GM12878 (cell line): Measurements from ENCODE around the gene DTX4. TPM values are rescaled to one million over a fixed set of nuclear protein-coding genes. Genes with fewer than 3 reads are reported as not detected.

ENCODE experiments used
- ATAC-seq: fragments of 200-7000 bp; cut with Tn5 transposase; 3 replicates; pipeline ENCODE4 v1.9.1; 2020; ENCODE audit warnings: mild to moderate bottlenecking, moderate library complexity
- BruUV-seq: library from RNA; stranded (reverse); fragments of 400-500 nt; replicated peaks from 2 replicates; lab custom pipeline; 2021; lab: Mats Ljungman, UMichigan
- CTCF ChIA-PET: fragments of 300-600 bp; sonication (Branson Sonifier 250); formaldehyde crosslinking; extraction: SDS; loops from one replicate; lab custom pipeline; 2021; ENCODE audit warnings: inconsistent platforms; lab: Yijun Ruan, JAX
- POLR2A ChIA-PET: fragments of 350-600 bp; formaldehyde crosslinking; extraction: SDS; loops from one replicate; lab custom pipeline; 2021; ENCODE audit warnings: inconsistent platforms; lab: Charles Lee
- RAD21 ChIA-PET: fragments of 300-600 bp; sonication (Branson Sonifier 250); formaldehyde crosslinking; loops from one replicate; lab custom pipeline; 2023; ENCODE audit warnings: antibody characterized with exemption; ENCODE audit not compliant: unreplicated experiment; lab: Charles Lee
- SMC1A ChIA-PET: fragments of 300-600 bp; sonication (Branson Sonifier 250); formaldehyde crosslinking; loops from one replicate; lab custom pipeline; 2023; ENCODE audit not compliant: unreplicated experiment, uncharacterized antibody; lab: Charles Lee
- DNase-seq: peaks from one replicate; pipeline ENCODE4 v3.0.0-alpha.2; 2011; ENCODE audit warnings: low read depth, low spot score
- FAIRE-seq: peaks from 3 replicates; lab custom pipeline; 2011; peaks lifted over from hg19 to GRCh38; lab: Jason Lieb, UNC
- H2AFZ ChIP-seq: 2 replicates; pipeline ENCODE4 v1.6.0; 2011; ENCODE audit warnings: low read depth, low read length, control low read depth; ENCODE audit not compliant: control insufficient read depth
- H3K27ac ChIP-seq: 2 replicates; pipeline ENCODE4 v1.5.1; 2011; ENCODE audit warnings: control low read depth; ENCODE audit not compliant: control insufficient read depth, insufficient read depth
- H3K27me3 ChIP-seq, 2 experiments: replicated peaks in 1 of 2; 2 replicates each; pipeline versions ENCODE4 v1.6.0 to v1.6.1; 2011; ENCODE audit warnings: low read length in 1 of 2; ENCODE audit not compliant: control insufficient read depth in 2 of 2, insufficient read depth in 2 of 2
- H3K36me3 ChIP-seq, 2 experiments: 2 replicates each; pipeline ENCODE4 v1.5.1; 2011; ENCODE audit warnings: low read length in 1 of 2; ENCODE audit not compliant: control insufficient read depth in 2 of 2, insufficient read depth in 2 of 2
- H3K4me1 ChIP-seq: 2 replicates; pipeline ENCODE4 v1.6.1; 2011; ENCODE audit warnings: mild to moderate bottlenecking, low read length, moderate library complexity, mixed read lengths; ENCODE audit not compliant: control insufficient read depth, insufficient read depth
- H3K4me2 ChIP-seq: 2 replicates; pipeline ENCODE4 v1.6.0; 2011; ENCODE audit warnings: control low read depth; ENCODE audit not compliant: control insufficient read depth, insufficient read depth
- H3K4me3 ChIP-seq: fragments of 200-600 bp; sonication (generic); 2 replicates; pipeline ENCODE4 v1.5.1; 2016
- H3K79me2 ChIP-seq: 2 replicates; pipeline ENCODE4 v1.6.0; 2011; ENCODE audit warnings: low read length; ENCODE audit not compliant: control insufficient read depth, insufficient read depth
- H3K9ac ChIP-seq: 2 replicates; pipeline ENCODE4 v1.8.0; 2011; ENCODE audit warnings: low read length, control low read depth, mixed read lengths; ENCODE audit not compliant: control insufficient read depth, insufficient read depth
- H3K9me3 ChIP-seq: replicated peaks from 3 replicates; pipeline ENCODE4 v1.5.1; 2011; ENCODE audit warnings: mild to moderate bottlenecking, low read length; ENCODE audit not compliant: control insufficient read depth, insufficient read depth
- H4K20me1 ChIP-seq: 2 replicates; pipeline ENCODE4 v1.6.0; 2011; ENCODE audit not compliant: control insufficient read depth, insufficient read depth
- BMI1 ChIP-seq: fragments of 450-650 bp; IDR thresholded peaks from 2 replicates; pipeline ENCODE4 v1.6.1; 2016; ENCODE audit warnings: mild to moderate bottlenecking, moderate library complexity, borderline replicate concordance
- CEBPB ChIP-seq, 2 experiments: fragments of 150-350 bp in 1 of 2; IDR thresholded peaks; 2 replicates each; pipeline ENCODE4 v1.6.1; 2012 to 2014; ENCODE audit warnings: low read depth in 2 of 2, low read length in 2 of 2, borderline replicate concordance in 1 of 2, inconsistent platforms in 1 of 2
- CHD2 ChIP-seq: IDR thresholded peaks from 2 replicates; pipeline ENCODE4 v1.6.1; 2011; ENCODE audit warnings: low read depth, low read length, improper control_type of control experiment, borderline replicate concordance
- DPF2 ChIP-seq: fragments of 450-650 bp; IDR thresholded peaks from 2 replicates; pipeline ENCODE4 v1.6.1; 2017; ENCODE audit warnings: mild to moderate bottlenecking
- GATAD2B ChIP-seq: fragments of 450-650 bp; conservative IDR thresholded peaks from 2 replicates; pipeline ENCODE4 v1.6.1; 2017; ENCODE audit warnings: low read depth, mild to moderate bottlenecking, moderate library complexity
- IKZF1 ChIP-seq: fragments of 450-650 bp; conservative IDR thresholded peaks from 2 replicates; pipeline ENCODE4 v1.6.1; 2017; ENCODE audit warnings: antibody characterized with exemption, mild to moderate bottlenecking
- IKZF2 ChIP-seq, 2 experiments: fragments of 450-650 bp; IDR thresholded peaks; 2 replicates each; pipeline ENCODE4 v1.6.1; 2017; ENCODE audit warnings: mild to moderate bottlenecking in 2 of 2, moderate library complexity in 2 of 2
- KAT2A ChIP-seq: conservative IDR thresholded peaks from 2 replicates; pipeline ENCODE4 v1.6.1; 2011; ENCODE audit warnings: low read depth, low read length; ENCODE audit not compliant: control insufficient read depth
- NBN ChIP-seq: fragments of 450-650 bp; IDR thresholded peaks from 2 replicates; pipeline ENCODE4 v1.6.1; 2016
- NFIC ChIP-seq: IDR thresholded peaks from 2 replicates; pipeline ENCODE4 v1.6.1; 2012; ENCODE audit warnings: low read depth, mild to moderate bottlenecking, inconsistent platforms, low read length, moderate library complexity
- SMAD1 ChIP-seq: fragments of 450-650 bp; IDR thresholded peaks from 2 replicates; pipeline ENCODE4 v1.6.1; 2018; ENCODE audit warnings: mild to moderate bottlenecking, low read depth; ENCODE audit not compliant: partially characterized antibody
- SUPT20H ChIP-seq: IDR thresholded peaks from 2 replicates; pipeline ENCODE4 v1.6.1; 2011; ENCODE audit warnings: low read depth, mild to moderate bottlenecking, low read length, moderate library complexity, borderline replicate concordance; ENCODE audit not compliant: control insufficient read depth
- TCF7 ChIP-seq: IDR thresholded peaks from 2 replicates; pipeline ENCODE4 v1.6.1; 2014; ENCODE audit warnings: antibody characterized with exemption, borderline replicate concordance
- ZSCAN29 ChIP-seq: fragments of 450-650 bp; IDR thresholded peaks from 2 replicates; pipeline ENCODE4 v1.6.1; 2017; ENCODE audit warnings: mild to moderate bottlenecking, moderate library complexity
- WGBS: methylation state at CpG from one replicate; pipeline ENCODE4 v1.1.6; 2016; ENCODE audit warnings: low lambda C conversion rate; ENCODE audit not compliant: insufficient replicate concordance, insufficient coverage; ENCODE audit errors: missing lambda C conversion rate; 5-methylcytosine and 5-hydroxymethylcytosine counted together
- in situ Hi-C: fragments of 300-500 bp; cut with MboI; formaldehyde crosslinking; loops from 9 replicates; pipeline ENCODE4 v1.14.3; 2018; ENCODE audit warnings: mixed read lengths
- intact Hi-C: fragments of 100-400 bp; cut with micrococcal nuclease; formaldehyde crosslinking; loops from one replicate; pipeline ENCODE4 v1.14.2; 2022; ENCODE audit not compliant: unreplicated experiment
- polyA plus RNA-seq, 11 experiments: library from polyadenylated mRNA; depleted of rRNA in 4 of 11; unstranded in 6 of 11; stranded (reverse) in 5 of 11; fragments of >200 nt; fragmentation: Nextera tagmentation in 4 of 11; fragmentation: Illumina TruSeq in 1 of 11; extraction: Ambion mirVana in 4 of 11; extraction: Trizol in 1 of 11; gene quantifications; 1 replicate in 1 of 11; 2 replicates in 10 of 11; pipeline versions ENCODE4 v1.2.1 to v1.2.3, GENCODE V29; 2011 to 2016; ENCODE audit warnings: inconsistent platforms in 2 of 11, missing spikeins in 2 of 11, low read depth in 1 of 11
- total RNA-seq, 4 experiments: library from RNA; depleted of rRNA in 3 of 4; stranded (reverse); fragments of >200 nt in 3 of 4; fragmentation: Illumina TruSeq in 1 of 4; extraction: Trizol in 1 of 4; gene quantifications; 2 replicates each; pipeline versions ENCODE4 v1.2.1 to v1.2.3, GENCODE V29; 2013 to 2021

DTX4 gene
- total and polyA plus RNA-seq, 10 of the 15 experiments (the other 5 are each of a cell fraction or from before 2014, with no cell fraction given) = 3.8 to 25.8 (median 10.5) TPM

DNA sequence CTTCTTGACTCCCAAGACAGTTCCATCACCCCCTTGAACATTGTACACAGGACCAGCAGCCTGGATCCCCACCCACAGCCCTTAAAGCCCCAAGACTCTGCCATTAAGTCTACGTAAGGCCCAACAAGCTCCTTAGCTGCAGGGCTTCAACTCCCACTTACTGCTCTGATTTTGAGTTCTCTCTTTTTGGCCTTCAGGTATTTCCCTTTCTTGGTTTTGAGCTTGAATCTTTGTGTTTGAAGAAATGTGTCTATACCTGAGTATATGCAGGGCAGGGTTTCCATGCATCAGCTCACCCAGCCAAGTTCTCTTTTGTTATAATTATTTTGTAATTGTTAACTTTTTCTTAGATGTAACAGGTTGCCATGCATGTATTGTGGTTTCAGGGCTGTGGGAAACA is 51.2 kb downstream of the DTX4 start (continued):
- 0 out of 2 replicates have a peak, but pooled peaks have one; percentile 2 for TF ChIP-seq DPF2
- TF ChIP-seq, all 136 proteins: peak for 2

DNA sequence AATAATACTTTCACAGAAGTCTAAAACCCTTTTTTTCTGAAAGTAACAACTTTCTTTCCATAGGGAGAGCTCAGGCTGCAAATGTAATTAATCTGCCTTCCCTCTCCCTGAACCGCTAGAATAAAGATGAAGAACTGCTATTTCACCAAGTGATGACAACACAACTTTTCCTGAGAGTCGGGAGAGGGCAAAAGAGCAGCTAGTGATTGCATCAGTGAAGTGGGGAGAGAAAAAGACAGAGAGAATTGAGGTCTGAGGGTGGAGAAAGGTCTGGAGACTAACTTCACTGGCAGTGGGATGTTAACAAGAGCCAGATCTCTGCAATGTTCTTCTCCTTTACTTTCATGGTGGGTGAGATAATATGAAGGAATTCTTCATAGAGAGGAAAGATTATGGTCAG is 51.7 kb downstream of the DTX4 start:
- H4K20me1 ChIP-seq = no peaks in the 10 kb centered on the region
- ATAC-seq = no peak
- no peaks in the 10 kb centered on the region for H3K27me3 ChIP-seq
- H3K4me3 ChIP-seq = no peak overlapping the region
- 0 out of 2 replicates have a peak overlapping the region, but pooled peaks have one; percentile 11 for H3K27ac ChIP-seq
- ChIA-PET SMC1A (interaction anchor here (0.6 to 4.0 kb wide), 10 partner anchors 12 to 332 kb away, joined by 3 to 34 read pairs (median 5); partner anchors contain the start of gene MPEG1), CTCF (interaction anchor here (0.8 to 7.9 kb wide), 13 partner anchors 9 to 149 kb away, joined by 3 to 43 read pairs (median 5); partner anchors contain the start of gene DTX4), RAD21 (interaction anchor here (0.7 to 2.8 kb wide), 8 partner anchors 11 to 445 kb away, joined by 3 to 14 read pairs (median 4); partner anchors contain the start of genes DTX4, MPEG1 and PATL1), POLR2A (interaction anchor here (2.0 to 2.3 kb wide), 2 partner anchors 9 to 52 kb away, joined by 7 to 8 read pairs; no protein-coding TSS in a partner anchor)
- no peaks in the 10 kb centered on the region for H3K36me3 ChIP-seq
- BruUV-seq = no TSS peak
- no peak overlapping the region for H2AFZ ChIP-seq
- no peaks in the 10 kb centered on the region for H3K9me3 ChIP-seq
- H3K9ac ChIP-seq = no peak overlapping the region
- in situ Hi-C loops (no loop called here), intact Hi-C loops (no loop called here)
- DNase-seq = no peak
- FAIRE-seq = no peak
- peaks cover 51% of the 10 kb centered on the region for H3K4me1 ChIP-seq
- WGBS = 64% methylated on average over 2 of the region's 2 CpGs
- no peaks in the 10 kb centered on the region for H3K79me2 ChIP-seq
- TF ChIP-seq KAT2A = no peak
- H3K4me2 ChIP-seq = no peak overlapping the region

DNA sequence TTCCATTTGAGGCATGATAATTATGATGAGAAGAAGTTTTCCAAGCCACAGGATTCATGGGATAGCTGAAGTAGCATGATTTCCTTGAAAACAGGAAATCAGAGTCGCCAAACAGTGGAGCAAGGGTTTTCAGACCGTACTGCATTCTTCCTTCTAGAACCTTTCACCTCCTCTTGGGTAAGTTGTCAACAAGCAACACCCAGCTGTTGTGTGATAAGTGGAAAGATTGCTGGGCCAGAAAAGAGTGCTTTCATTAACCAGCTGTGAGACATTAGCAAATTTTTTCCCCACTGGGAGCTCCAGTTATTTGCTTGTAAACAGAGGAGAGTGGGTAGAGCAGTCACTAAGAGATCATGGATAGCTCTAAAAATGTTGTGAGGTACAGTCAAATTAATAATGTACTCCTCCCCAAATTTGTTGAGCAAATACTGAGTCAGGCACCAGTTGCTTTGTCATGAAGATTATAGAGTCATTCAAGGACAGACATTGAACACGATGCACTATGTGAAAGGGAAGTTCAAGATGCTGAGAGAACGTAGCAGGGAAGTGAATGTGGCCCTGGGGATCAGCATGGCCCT is 52.5 kb downstream of the DTX4 start:
- H3K4me3 ChIP-seq = no peak overlapping the region
- H3K27ac ChIP-seq = peak overlapping the region; percentile 50
- no peaks in the 10 kb centered on the region for H4K20me1 ChIP-seq
- 15% methylated on average over 4 of the region's 4 CpGs for WGBS
- no peaks in the 10 kb centered on the region for H3K9me3 ChIP-seq
- no peak for DNase-seq
- H2AFZ ChIP-seq = peak overlapping the region; percentile 71
- peak overlapping the region; percentile 65 for H3K4me2 ChIP-seq
- BruUV-seq = no TSS peak
- H3K9ac ChIP-seq = no peak overlapping the region; the same call in 1 of the 2 replicates
- RAD21 ChIA-PET = interaction anchor here (0.8 to 2.3 kb wide), 6 partner anchors 24 to 206 kb away, joined by 3 to 8 read pairs (median 4); partner anchors contain the start of gene DTX4
- FAIRE-seq = no peak
- no peaks in the 10 kb centered on the region for H3K79me2 ChIP-seq
- in situ Hi-C loops = no loop called here
- ATAC-seq = peak; percentile 49
- peaks cover 45% of the 10 kb centered on the region for H3K4me1 ChIP-seq
- CTCF ChIA-PET = interaction anchor here (0.6 to 7.9 kb wide), 12 partner anchors 8 to 149 kb away, joined by 3 to 43 read pairs (median 5); partner anchors contain the start of gene DTX4
- POLR2A ChIA-PET = interaction anchor here (2.0 to 2.3 kb wide), 2 partner anchors 10 to 51 kb away, joined by 7 to 8 read pairs; no protein-coding TSS in a partner anchor
- SMC1A ChIA-PET = interaction anchor here (0.9 to 4.0 kb wide), 9 partner anchors 12 to 62 kb away, joined by 3 to 34 read pairs (median 5); partner anchors contain the start of gene MPEG1
- intact Hi-C loops = no loop called here
- H3K36me3 ChIP-seq = no peaks in the 10 kb centered on the region
- no peaks in the 10 kb centered on the region for H3K27me3 ChIP-seq
- TF ChIP-seq SUPT20H (no peak), CHD2 (no peak), SMAD1 (no peak), IKZF2 (IDR thresholded peaks at IDR 0.05) (0 out of 4 replicates have a peak, but pooled peaks have one; percentile 13 to 15), NFIC (no peak), TCF7 (no peak), NBN (0 out of 2 replicates have a peak, but pooled peaks have one; percentile 1), GATAD2B (no peak), IKZF1 (peak; percentile 30; the same call in 1 of the 2 replicates), BMI1 (no peak), CEBPB (IDR thresholded peaks at IDR 0.05; ENCODE audit: borderline replicate concordance in 1 of 2, low read depth in 2 of 2, low read length in 2 of 2) (no peak), ZSCAN29 (no peak)
